Dedifferentiated amniotic fluid mesenchymal stem cell (primary cell): ENCODE results near the gene IKZF3.
"Not testable (repeated sequence)": the region's sequence is repeated elsewhere in the genome, so short reads cannot be mapped to it uniquely, and the experiment has no call there.

Experiments used
- DNase-seq: peaks from one replicate; pipeline ENCODE4 v3.0.0-alpha.2; 2016; ENCODE audit errors: extremely low spot score

Gene IKZF3

DNA sequence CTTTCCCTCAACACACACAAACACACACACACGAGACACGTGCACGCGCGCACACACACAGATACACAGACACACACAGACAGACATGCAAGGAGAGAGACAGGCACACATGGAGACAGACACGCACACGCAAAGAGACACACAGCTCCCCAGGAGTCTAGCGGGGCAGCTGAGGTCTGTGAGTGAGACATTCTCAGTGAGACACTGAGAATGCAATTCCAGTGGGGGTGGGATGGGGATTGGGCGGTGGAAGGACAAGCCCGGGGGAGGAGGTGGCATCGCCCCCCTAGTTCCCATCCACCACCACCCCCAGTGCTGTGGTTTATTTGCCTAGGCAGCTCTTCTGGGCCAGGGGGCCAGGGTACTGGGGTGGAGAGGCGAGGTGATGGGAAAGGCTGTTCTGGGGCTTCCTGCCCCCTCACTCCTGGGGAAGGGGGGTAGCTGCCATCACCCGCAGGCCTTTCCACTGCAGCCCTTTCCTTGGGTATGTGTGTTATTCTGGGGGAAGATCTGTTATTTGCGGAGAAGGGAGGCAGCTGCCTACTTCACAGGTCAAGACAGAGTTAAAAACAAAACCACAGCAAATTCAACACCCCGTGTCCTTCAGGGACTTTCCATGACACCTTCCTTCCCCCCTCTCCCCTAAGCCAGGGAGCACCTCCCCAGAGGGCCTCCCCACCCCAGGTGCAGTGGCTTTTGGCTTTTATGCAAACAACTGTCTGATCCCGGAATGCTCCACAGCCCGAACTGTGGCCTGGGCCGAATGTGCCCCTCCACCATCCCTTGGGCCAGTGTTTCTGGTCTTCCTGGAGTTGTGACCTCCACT lies 108.3 kb downstream of the IKZF3 start:
- no peak for DNase-seq

DNA sequence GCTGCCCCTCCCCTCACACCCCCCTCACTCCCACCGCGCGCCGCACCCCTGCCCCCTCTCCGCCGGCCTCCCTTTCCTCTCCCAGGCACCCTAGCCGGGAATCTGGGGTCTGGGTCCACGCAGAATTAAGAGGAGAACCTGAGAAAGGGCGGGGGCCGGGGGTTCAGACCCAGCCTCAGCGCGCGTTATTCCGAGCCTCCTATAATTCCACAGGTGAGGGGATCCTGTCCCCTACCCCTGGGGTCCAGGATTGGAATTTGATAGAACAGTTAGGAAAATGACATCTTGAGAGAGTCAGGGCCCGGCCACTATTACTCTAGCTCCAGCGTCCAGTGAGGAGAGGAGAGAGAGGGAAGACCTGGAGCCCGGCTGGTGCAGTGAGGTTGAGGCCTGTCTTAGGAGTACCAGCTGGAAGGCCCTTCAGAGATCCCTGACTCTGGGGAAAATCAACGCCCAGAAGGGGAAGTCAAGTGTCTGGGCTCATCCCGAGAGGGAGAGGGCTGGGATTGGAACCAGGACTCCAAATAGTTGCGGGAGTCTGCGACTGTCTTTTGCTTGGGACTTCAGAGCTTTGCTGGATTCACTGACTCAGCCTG lies 109.1 kb downstream of the IKZF3 start:
- no peak for DNase-seq

DNA sequence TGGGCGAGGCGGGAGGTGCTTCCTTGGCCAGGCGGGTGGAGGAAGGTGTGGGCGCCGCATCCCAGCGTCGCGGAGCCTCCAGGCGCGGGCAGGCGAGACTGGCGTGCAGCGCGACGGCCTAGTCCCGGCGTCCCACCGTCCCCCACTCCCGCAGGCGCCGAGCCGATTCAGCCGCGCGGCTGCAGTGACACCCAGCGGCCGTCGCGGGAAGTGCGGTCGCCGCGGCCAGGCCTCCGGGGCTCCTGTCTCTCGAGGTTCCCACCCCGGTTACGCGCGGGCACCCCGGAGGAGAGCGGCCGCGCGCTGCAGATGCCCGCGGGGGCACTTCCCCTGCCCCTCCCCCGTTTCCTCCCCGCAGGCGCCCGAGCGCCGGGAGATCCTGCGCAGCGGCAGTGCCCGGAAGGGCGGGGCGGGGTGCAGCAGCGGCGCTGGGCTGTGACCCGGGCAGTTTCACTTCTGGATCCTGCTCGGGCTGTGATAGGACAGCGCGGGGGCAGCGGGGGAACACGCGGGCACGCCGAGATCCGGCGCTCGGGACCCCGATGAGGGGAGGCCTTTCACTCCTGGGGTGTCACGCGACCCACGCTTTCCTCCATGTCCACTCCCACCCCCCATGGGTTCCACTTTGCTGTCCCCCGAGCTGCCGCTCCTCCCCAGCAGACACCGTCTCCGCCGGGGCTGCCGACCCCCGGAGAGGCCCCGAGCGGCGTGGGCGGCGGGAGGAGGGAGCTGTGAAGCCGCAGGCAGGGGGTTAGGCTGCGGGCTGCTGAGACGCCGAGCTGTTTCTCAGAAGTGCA lies 109.8 kb downstream of the IKZF3 start:
- peak; percentile 65 for DNase-seq

DNA sequence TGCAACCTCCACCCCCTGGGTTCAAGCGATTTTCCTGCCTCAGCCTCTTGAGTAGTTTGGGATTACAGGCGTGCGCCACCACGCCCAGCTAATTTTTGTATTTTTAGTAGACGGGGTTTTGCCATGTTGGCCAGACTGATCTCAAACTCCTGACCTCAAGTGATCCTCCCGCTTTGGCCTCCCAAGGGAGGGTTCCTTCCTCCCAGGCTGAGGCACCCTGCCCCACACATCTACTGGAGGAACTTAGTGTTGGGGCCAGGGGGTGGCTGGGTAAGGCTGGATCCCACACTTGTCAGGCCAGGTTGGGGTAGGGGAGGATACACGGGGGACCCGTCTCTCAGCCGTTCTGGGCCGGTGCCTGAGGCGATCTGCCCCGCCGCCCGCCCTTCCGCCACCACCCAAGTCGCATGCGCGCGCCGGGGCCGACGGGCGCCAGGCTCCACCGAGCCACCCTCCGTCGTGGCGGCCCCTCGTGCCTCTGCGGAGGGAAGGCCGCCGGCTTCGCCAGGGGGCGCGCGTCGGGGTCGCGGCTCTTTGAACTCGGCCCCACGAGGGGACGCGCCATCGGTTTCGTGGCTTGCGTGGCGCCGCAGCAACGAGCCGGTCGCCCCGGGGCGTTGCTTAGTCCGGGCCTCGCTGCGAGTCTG lies 110.5 kb downstream of the IKZF3 start:
- no peak for DNase-seq

DNA sequence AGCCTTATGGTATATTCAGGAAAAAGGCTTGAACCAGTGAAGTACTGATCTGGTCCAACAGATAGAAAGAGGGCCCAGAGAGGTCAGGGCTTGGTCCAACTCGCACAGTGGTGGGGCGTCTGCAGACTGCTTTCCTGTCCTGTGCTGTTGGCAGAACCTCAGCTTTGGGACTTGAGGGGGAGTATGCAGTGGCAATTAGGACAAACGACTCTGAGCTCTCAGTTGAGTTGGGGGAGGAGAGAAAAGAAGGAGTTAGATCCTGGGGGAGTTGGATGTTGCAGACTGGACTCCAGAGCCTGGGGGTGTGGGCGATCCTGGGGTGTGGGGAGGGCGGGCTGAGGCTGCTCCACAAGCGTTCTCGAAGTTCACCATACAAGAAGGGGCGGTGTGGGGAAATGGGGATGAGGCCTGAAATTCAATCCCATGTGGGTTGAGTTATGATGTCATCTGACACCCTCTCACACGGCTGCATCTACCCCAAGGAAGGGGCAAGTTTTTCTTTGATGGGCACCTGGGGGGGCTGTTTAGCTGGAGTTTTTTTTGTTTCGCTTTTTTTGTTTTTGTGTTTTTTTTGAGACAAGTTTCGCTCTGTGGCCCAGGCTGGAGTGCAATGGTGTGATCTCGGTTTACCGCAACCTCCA lies 111.8 kb downstream of the IKZF3 start:
- DNase-seq: no peak

DNA sequence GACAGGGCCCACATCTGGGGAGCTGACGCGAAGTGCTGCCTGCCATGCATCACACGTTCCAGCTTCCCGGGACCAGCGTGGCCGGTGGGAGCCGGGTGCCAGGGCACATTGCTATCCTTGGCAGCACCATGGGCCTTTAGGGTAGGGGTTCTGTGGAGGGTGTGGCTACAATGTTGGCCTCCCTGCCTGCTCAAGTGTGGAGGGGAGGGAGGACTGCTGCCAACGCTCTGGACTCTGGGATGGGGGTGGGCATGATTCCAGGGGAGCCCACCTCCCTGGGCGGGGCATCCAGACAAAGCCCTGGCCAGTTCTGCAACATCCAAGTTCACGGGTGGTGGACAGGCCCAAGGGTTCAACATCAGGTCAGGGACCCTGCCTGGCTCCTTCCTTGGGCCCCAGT lies 112.5 kb downstream of the IKZF3 start:
- no peak for DNase-seq

DNA sequence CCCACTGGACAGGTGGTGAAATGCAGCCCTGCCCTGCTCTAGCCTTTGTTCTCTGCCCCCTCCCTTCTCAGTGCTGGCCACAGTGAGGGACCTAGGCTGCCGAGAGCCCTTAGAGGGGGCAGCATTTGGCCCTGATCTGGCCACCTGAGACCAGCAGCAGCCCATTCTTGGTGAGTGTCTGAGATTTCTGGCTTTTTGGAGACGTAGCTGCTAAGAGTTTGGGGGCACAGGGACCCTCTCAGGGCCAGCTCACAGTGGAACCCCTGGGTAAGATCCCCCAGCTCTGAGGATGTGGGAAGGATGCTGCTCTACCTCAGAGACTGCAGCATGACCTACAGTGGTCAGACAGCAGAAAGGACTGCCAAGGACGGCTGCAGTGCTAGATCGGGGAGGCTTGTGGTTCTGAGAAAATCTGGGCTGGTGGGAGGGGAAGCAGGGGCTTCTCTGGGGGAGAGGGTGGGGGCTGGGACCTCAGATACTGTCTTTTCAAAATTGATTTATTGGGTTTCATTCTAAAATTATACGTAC lies 113.0 kb downstream of the IKZF3 start:
- DNase-seq: no peak

DNA sequence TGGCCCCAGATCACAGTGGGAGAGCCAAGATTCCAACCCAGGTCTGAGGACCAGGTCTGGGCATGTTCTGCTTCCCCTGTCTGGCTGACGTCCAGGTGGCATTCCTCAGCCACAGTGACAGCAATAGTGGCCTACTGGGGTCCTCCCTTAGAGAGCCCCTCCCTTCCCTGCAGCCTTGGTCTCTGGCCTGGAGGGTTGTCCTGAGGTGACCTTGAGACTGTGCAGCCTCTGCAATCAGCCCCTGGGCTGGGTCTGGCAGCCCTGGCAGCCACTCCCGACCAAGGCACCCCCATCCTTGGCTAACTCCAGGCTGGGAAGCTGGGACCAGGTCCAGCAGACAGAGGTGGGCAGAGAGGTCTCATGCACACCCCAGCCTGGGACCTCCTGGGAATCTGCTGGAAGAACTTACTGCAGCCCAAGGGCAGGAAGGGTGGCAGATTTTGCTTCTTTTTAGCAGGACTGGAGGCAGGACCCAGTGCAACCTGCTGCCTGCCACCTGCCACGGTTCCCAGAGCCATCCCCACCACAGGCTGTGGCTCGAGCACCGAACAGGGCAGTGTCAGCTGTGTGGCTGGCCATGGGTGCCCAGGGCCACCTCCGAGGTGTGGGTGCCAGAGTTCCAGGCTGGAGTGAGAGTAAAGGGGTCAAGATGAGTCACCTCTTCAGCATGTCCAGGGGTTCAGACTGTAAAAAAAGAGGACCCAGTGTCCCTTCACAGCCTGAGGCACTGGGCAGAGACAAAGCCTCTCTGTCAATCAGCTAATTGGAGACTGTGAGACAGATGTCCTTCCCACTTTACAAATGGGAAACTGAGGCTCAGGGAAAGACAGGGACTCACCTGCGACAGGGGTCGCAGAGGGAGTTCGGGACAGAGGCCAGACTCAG lies 113.7 kb downstream of the IKZF3 start:
- no peak for DNase-seq

DNA sequence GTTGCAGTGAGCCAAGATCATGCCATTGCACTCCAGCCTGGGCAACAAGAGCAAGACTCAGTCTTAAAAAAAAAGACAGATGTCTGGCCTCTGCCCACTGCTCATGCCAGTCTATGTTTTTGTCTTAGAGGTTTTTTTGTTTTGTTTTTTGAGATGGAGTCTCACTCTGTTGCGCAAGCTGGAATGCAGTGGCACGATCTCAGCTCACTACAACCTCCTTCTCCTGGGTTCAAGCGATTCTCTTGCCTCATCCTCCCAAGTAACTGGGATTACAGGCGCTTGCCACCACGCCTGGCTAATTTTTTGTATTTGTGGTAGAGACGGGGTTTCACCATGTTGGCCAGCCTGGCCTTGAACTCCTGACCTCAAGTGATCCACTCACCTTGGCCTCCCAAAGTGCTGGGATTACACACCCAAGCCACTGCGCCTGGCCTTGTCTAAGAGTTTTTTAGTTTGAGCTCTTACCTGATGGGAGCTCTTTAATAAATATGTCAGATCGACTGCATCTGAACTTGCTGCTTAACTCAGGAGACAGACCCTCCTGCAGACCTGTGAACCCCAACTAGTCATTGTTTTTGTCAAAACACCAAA lies 115.6 kb downstream of the IKZF3 start:
- not testable (repeated sequence) for DNase-seq

DNA sequence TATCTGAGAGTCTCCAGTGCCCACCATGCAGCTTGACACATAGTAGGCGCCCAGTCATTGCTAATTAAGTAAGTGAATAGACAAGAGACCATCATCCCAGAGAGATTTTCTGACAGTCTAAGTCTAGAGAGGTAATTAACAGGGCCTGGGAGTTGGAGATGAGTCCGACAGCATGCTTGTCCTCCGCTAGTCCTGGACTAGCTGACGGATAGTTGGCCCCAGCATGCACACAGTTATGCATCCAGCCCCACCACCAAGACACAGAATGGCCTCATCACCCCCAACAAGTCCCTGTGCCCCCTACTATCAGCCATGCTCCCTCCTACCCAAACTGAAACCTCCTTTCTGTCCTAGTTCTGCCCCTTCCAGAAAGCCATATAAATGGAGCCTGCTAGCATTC lies 116.4 kb downstream of the IKZF3 start:
- no peak for DNase-seq

DNA sequence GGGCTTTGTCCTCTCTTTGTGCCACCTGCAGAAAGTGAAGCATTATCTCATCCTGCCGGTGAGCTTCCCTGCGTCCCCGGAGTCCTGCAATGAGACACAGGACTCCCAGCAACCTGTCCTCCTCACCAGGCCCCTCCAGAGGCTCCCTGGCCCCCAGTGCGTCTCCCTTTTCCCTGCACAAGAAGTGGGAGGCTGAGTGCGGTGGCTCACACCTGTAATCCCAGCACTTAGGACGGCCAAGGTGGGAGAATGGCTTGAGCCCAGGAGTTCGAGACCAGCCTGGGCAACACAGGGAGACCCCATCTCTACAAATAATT lies 118.0 kb downstream of the IKZF3 start:
- DNase-seq: no peak

DNA sequence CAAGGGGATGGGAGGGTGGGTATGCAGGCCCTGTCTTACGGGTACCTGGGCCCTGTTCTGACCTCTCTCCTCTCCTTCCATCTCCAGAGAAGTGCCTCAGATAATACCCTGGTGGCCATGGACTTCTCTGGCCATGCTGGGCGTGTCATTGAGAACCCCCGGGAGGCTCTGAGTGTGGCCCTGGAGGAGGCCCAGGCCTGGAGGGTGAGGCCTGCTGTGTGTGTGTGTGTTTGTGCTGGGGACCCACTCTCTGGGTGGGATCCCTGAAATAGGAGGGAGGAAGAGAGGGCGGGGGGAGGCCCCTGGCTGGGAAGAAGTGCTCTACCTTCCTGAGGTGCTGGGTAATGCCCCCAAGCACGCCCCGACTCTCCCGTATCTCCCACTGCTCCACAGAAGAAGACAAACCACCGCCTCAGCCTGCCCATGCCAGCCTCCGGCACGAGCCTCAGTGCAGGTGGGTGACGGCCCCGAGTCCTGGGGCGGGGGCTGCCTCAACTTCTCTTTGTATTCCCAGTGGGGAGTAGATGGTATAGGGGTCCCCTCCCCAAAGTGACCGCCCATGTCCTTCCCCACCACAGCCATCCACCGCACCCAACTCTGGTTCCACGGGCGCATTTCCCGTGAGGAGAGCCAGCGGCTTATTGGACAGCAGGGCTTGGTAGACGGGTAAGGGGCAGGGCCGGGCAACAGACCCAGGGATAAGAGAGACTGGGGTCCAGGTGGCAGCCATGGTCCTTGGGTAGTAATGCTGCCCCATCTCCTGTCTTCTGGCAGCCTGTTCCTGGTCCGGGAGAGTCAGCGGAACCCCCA lies 118.6 kb downstream of the IKZF3 start:
- DNase-seq: no peak

DNA sequence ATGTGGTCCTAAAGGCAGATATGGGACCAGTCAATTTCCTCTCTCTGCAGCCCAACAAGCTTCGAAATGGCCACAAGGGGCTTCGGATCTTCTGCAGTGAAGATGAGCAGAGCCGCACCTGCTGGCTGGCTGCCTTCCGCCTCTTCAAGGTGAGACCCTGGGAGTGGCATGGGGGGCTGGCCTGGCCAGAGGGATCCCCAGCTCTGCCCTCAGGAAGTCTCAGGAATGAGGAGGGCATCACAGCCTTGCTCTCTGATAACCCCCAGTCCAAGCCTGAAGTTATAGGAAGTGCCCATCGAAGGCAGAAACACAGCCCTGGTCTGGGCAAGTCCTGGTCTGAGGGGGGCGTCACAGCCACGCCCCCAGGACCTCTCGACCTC lies 119.3 kb downstream of the IKZF3 start:
- no peak for DNase-seq

DNA sequence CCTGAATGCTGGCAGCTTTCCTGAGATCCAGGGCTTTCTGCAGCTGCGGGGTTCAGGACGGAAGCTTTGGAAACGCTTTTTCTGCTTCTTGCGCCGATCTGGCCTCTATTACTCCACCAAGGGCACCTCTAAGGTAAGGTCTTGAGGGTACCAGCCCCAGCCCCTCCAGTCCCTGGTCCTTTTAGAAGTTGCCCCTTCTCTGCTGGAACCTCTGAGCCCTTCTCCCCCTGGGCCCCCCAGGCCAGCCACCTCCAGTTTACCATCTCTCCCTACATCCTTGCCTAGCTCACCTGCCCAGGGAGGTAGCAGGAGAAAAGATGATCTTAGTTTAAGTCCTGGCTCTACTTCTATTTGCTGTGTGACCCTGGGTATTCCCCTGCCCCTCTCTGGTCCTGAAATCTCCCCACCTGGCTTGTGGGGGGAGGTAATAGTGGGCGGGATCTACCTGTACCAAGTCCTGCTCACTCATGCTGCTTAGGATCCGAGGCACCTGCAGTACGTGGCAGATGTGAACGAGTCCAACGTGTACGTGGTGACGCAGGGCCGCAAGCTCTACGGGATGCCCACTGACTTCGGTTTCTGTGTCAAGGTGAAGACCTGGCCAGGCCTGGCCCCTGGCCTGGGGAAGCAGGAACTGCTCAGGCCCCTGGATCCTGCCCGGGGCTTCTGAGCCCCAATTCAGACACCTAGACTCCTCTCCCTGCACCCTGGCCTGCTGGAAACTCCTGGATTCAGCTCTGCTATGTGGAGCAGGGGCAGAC lies 119.9 kb downstream of the IKZF3 start:
- no peak for DNase-seq

DNA sequence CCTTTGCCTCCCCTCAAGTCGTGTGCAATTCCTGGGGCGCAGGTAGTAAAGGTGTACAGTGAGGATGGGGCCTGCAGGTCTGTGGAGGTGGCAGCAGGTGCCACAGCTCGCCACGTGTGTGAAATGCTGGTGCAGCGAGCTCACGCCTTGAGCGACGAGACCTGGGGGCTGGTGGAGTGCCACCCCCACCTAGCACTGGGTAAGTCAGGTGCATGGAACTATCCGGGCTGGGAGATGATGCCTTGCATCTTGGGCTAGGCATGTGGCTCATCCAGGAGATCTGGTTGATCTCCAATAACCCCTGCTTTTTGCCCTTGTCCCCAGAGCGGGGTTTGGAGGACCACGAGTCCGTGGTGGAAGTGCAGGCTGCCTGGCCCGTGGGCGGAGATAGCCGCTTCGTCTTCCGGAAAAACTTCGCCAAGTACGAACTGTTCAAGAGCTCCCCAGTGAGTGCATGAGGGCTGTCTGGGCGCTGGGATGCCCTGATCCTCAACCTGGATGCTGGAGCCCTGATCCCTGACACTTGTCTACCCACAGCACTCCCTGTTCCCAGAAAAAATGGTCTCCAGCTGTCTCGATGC lies 121.2 kb downstream of the IKZF3 start:
- no peak for DNase-seq

DNA sequence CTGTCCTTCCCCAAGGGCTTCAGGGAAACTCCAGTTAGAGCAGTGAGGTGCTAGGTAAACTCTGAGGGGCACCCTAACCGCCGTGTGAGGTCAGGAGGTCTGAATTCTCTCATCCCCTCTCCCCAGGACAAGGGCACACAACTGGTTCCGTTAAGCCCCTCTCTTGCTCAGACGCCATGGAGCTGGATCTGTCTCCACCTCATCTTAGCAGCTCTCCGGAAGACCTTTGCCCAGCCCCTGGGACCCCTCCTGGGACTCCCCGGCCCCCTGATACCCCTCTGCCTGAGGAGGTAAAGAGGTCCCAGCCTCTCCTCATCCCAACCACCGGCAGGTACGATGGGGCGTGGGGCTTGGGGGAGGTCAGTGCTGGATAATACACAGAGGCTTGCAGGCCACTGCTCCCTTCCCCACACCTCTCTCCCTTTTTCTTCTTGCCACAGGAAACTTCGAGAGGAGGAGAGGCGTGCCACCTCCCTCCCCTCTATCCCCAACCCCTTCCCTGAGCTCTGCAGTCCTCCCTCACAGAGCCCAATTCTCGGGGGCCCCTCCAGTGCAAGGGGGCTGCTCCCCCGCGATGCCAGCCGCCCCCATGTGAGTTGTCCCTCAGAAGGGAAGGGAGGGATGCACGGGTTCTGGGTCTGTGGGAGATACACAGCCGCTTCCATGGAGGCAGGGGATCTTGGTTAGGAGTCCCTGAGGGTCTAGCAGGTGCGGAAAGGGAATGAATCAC lies 121.8 kb downstream of the IKZF3 start:
- DNase-seq: no peak

DNA sequence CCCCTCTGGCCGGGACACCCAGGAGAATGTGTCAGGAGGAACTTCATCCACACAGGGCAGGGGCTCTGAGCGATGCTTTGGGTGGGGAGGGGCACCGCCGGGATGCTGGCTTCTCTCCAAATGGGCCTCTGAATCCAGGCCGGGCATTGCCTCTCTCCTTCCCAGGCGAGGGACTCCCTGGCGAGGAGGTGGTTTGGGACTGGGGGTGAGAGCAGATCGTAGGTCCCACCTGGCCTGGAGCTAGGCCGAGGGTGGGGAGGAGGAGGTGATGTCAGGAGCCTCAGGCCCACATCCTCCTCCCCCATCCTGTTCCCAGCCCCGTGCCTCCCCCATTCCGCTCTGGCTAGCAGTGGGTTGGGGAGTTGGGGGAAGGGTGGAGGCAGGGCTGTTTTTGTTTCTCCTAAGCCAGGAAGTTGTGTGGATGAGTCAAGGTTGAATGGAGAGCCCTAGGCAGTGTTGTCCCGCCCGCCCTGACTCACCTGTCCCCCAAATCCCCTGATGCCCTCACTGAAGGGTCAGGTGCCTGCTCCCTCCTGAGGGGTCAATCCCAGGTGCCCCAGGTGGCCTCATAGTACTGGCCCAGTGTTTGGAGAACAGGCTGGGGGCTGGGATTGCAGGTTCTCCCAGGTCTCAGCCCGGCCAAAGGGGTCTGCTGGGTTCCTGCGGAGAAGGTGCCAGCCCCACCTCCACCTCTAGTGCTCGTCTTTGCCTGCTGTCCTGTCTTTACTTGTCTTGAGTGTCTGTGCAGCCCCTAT lies 123.6 kb downstream of the IKZF3 start:
- no peak for DNase-seq
